HG03469 (cell line): ENCODE measurements around the gene CDC42BPB.

Source experiments
- ATAC-seq: cut with Tn5 transposase; IDR thresholded peaks from one replicate; pipeline ENCODE4 v1.9.1; 2021; ENCODE audit warnings: mild to moderate bottlenecking, moderate library complexity, moderate number of reproducible peaks; ENCODE audit not compliant: unreplicated experiment

The CDC42BPB gene

GRCh38 chr14:103022002-103022684 is 35.2 kb downstream of the CDC42BPB start:
- no peak for ATAC-seq

- no peak for ATAC-seq
Observed at GRCh38 chr14:103021684-103022001, 35.7 kb downstream of the CDC42BPB start.

GRCh38 chr14:103020271-103021170 is 36.8 kb downstream of the CDC42BPB start:
- ATAC-seq = no peak

- no peak for ATAC-seq
Observed at GRCh38 chr14:103019826-103020225, 37.5 kb downstream of the CDC42BPB start.

- no peak for ATAC-seq
Observed at GRCh38 chr14:103019236-103019635, 38.1 kb downstream of the CDC42BPB start.

- ATAC-seq = no peak
Observed at GRCh38 chr14:103016594-103016993, 40.8 kb downstream of the CDC42BPB start.

- no peak for ATAC-seq
Observed at GRCh38 chr14:103016071-103016470, 41.3 kb downstream of the CDC42BPB start.

- no peak for ATAC-seq
Observed at GRCh38 chr14:103015426-103015825, 41.9 kb downstream of the CDC42BPB start.

- no peak for ATAC-seq
Observed at GRCh38 chr14:103014466-103015228, 42.7 kb downstream of the CDC42BPB start.

GRCh38 chr14:103013028-103013427 is 44.3 kb downstream of the CDC42BPB start:
- ATAC-seq = no peak

- no peak for ATAC-seq
Observed at GRCh38 chr14:103009559-103009958, 47.8 kb downstream of the CDC42BPB start.

GRCh38 chr14:103008768-103009357 is 48.5 kb downstream of the CDC42BPB start:
- ATAC-seq = no peak

- no peak for ATAC-seq
Observed at GRCh38 chr14:103008126-103008525, 49.2 kb downstream of the CDC42BPB start.

GRCh38 chr14:103007555-103007954 is 49.8 kb downstream of the CDC42BPB start:
- no peak for ATAC-seq

GRCh38 chr14:103006991-103007520 is 50.3 kb downstream of the CDC42BPB start:
- ATAC-seq = no peak

GRCh38 chr14:103006106-103006505 is 51.2 kb downstream of the CDC42BPB start:
- ATAC-seq = no peak

GRCh38 chr14:103003850-103004249 is 53.5 kb downstream of the CDC42BPB start:
- ATAC-seq = no peak

- no peak for ATAC-seq
Observed at GRCh38 chr14:103003351-103003615, 54.1 kb downstream of the CDC42BPB start.

- ATAC-seq = no peak
Observed at GRCh38 chr14:103002578-103003350, 54.6 kb downstream of the CDC42BPB start.

- ATAC-seq = no peak
Observed at GRCh38 chr14:103001651-103002396, 55.5 kb downstream of the CDC42BPB start.
